Panc1 (cell line): ENCODE data around the gene PLEKHG5.
"Not testable (repeated sequence)": the region's sequence is repeated elsewhere in the genome, so short reads cannot be mapped to it uniquely, and the experiment has no call there.

Experiments used
- POLR2AphosphoS5 ChIP-seq: IDR thresholded peaks from 2 replicates; pipeline ENCODE4 v1.6.1; 2012; ENCODE audit warnings: mild to moderate bottlenecking, low read depth, low read length, moderate library complexity
- TCF7L2 ChIP-seq: IDR thresholded peaks from 2 replicates; pipeline ENCODE4 v1.6.1; 2011; ENCODE audit warnings: mild to moderate bottlenecking, low read depth, low read length, inconsistent platforms
- TF ChIP-seq, protein P1 (sequence below): fragments of 450-650 bp; IDR thresholded peaks from 2 replicates; pipeline ENCODE4 v1.5.1; 2017; ENCODE audit warnings: mild to moderate bottlenecking

DNA sequence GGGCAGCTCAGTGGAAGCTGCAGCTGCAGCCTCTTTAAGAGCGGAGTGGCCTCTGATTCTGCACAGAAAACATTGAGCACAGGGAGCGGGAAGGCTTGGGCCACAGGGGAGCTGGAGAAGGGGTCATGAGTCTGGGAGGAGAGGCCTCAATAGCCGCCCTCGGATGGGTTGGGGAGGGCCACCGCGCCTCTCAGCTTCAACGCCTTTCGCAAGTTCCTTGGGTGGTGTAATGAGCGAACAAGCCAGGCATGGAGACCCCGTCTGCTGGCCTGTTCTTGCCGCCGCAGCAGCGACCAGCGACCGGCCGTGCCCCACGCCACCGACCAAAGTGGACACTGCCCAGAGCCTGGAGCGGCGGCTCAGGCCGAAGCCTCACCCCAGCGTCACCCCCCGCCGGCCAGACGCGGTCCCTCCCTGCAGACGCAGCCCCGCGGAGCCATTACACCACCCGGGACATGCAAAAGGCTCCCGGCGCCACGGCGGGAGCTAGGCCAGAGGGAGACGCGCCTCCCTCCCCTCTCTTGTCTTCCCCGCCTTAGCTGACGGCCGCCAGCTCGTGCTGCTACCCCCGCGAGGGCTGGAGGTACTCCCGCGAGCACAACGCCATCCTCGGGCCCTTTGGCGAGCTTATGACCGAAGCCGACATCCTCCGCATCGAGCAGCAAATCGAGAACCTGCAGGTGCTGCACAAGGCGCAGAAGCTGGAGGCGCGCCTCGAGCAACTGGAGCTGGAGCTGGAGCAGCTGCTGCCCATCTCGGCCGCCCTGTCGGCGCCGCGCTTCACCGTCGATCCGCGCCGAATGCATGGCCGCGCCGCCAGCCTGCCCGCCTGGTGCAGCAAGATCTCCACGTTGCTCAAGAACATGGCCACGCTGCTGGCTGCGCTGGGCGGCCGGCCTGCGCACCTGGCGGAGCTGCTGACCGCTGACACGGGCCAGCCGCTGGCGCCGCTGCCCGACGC, 37.3 kb downstream of the PLEKHG5 start:
- TF ChIP-seq, protein P1, sequence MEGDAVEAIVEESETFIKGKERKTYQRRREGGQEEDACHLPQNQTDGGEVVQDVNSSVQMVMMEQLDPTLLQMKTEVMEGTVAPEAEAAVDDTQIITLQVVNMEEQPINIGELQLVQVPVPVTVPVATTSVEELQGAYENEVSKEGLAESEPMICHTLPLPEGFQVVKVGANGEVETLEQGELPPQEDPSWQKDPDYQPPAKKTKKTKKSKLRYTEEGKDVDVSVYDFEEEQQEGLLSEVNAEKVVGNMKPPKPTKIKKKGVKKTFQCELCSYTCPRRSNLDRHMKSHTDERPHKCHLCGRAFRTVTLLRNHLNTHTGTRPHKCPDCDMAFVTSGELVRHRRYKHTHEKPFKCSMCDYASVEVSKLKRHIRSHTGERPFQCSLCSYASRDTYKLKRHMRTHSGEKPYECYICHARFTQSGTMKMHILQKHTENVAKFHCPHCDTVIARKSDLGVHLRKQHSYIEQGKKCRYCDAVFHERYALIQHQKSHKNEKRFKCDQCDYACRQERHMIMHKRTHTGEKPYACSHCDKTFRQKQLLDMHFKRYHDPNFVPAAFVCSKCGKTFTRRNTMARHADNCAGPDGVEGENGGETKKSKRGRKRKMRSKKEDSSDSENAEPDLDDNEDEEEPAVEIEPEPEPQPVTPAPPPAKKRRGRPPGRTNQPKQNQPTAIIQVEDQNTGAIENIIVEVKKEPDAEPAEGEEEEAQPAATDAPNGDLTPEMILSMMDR = not testable (repeated sequence)
- TF ChIP-seq POLR2AphosphoS5, TCF7L2: not testable (repeated sequence)
